PC-9 (cell line): ENCODE data around the gene CASP10. TPM values are rescaled to one million over a fixed set of nuclear protein-coding genes. Genes with fewer than 3 reads are reported as not detected.

Source experiments
- BruUV-seq: library from RNA; stranded (reverse); fragments of 400-500 nt; replicated peaks from 2 replicates; lab custom pipeline; 2021; lab: Mats Ljungman, UMichigan
- CTCF ChIA-PET: fragments of 300-600 bp; sonication (Branson Sonifier 250); formaldehyde crosslinking; loops from one replicate; lab custom pipeline; 2022; ENCODE audit warnings: antibody characterized with exemption; lab: Charles Lee
- POLR2A ChIA-PET: fragments of 300-600 bp; sonication (Branson Sonifier 250); formaldehyde crosslinking; loops from one replicate; lab custom pipeline; 2022; ENCODE audit warnings: antibody characterized with exemption; ENCODE audit not compliant: unreplicated experiment; lab: Charles Lee
- DNase-seq, 2 experiments: peaks; one replicate each; pipeline versions ENCODE4 v3.0.0 to v3.0.0-alpha.2; 2015 to 2022; ENCODE audit warnings: mixed read lengths in 1 of 2
- H2AFZ ChIP-seq: fragments of 200-600 bp; sonication (generic); 2 replicates; pipeline ENCODE4 v1.8.1; 2017; ENCODE audit warnings: antibody characterized with exemption
- H3F3A ChIP-seq: fragments of 200-600 bp; sonication (generic); 2 replicates; pipeline ENCODE4 v1.8.1; 2017; ENCODE audit warnings: antibody characterized with exemption, mild to moderate bottlenecking, low read depth; ENCODE audit not compliant: insufficient read depth
- H3K27ac ChIP-seq: fragments of 200-600 bp; sonication (generic); 2 replicates; pipeline ENCODE4 v1.6.1; 2016; ENCODE audit warnings: mixed run types
- H3K27me3 ChIP-seq: fragments of 200-600 bp; sonication (generic); 2 replicates; pipeline ENCODE4 v1.6.1; 2016; ENCODE audit warnings: low read depth, mixed run types; ENCODE audit not compliant: insufficient read depth
- H3K36me3 ChIP-seq: fragments of 200-600 bp; sonication (generic); 2 replicates; pipeline ENCODE4 v1.6.1; 2016; ENCODE audit warnings: low read depth, mixed run types
- H3K4me1 ChIP-seq: fragments of 200-600 bp; sonication (generic); replicated peaks from 2 replicates; pipeline ENCODE4 v1.6.1; 2016; ENCODE audit warnings: mixed run types; ENCODE audit not compliant: insufficient read depth
- H3K4me2 ChIP-seq: fragments of 200-600 bp; sonication (generic); 2 replicates; pipeline ENCODE4 v1.6.1; 2017; ENCODE audit warnings: mixed run types
- H3K4me3 ChIP-seq: fragments of 200-600 bp; sonication (generic); 2 replicates; pipeline ENCODE4 v1.6.1; 2016; ENCODE audit warnings: mixed run types
- H3K79me2 ChIP-seq: fragments of 200-600 bp; sonication (generic); 2 replicates; pipeline ENCODE4 v1.6.1; 2017; ENCODE audit warnings: low read depth, mixed run types
- H3K9me2 ChIP-seq: fragments of 200-600 bp; sonication (generic); 2 replicates; pipeline ENCODE4 v1.8.1; 2017; ENCODE audit warnings: mild to moderate bottlenecking; ENCODE audit not compliant: insufficient read depth
- H3K9me3 ChIP-seq: fragments of 200-600 bp; sonication (generic); 2 replicates; pipeline ENCODE4 v1.8.1; 2016; ENCODE audit warnings: low read depth; ENCODE audit not compliant: insufficient read depth
- H4K20me1 ChIP-seq: fragments of 200-600 bp; sonication (generic); 2 replicates; pipeline ENCODE4 v1.8.1; 2017; ENCODE audit not compliant: insufficient read depth
- CTCF ChIP-seq: fragments of 200-600 bp; sonication (generic); conservative IDR thresholded peaks from 2 replicates; pipeline ENCODE4 v1.6.1; 2017; ENCODE audit warnings: mixed run types, antibody characterized with exemption, mild to moderate bottlenecking, moderate library complexity
- EZH2 ChIP-seq: fragments of 200-600 bp; sonication (generic); IDR thresholded peaks from 2 replicates; pipeline ENCODE4 v1.8.0; 2017; ENCODE audit warnings: antibody characterized with exemption, low read depth
- intact Hi-C: fragments of 100-400 bp; cut with micrococcal nuclease; formaldehyde crosslinking; loops from one replicate; pipeline ENCODE4 v1.10.0; 2022; ENCODE audit not compliant: unreplicated experiment
- total RNA-seq: library from RNA; stranded (reverse); gene quantifications from 2 replicates; pipeline ENCODE4 v1.2.3, GENCODE V29; 2021

CASP10 gene
- total RNA-seq, 1 experiment from 2014 or later = 15.2 TPM

- Histone ChIP-seq H3K36me3 (no peaks in the 10 kb centered on the region), H3K79me2 (peaks cover 29% of the 10 kb centered on the region), H3K4me2 (peak overlapping the region; percentile 93), H3K4me3 (peak overlapping the region; percentile 23; the same call in 1 of the 2 replicates), H3K27ac (peak overlapping the region; percentile 38), H2AFZ (peak overlapping the region; percentile 74), H3F3A (peaks cover 5% of the 10 kb centered on the region), H3K4me1 (peaks cover 54% of the 10 kb centered on the region), H4K20me1 (no peaks in the 10 kb centered on the region), H3K27me3 (no peaks in the 10 kb centered on the region), H3K9me3 (no peaks in the 10 kb centered on the region; the same call in 1 of the 2 replicates), H3K9me2 (no peaks in the 10 kb centered on the region)
- BruUV-seq = no TSS peak
- ChIA-PET POLR2A (interaction anchor here (0.6 to 1.0 kb wide), 3 partner anchors 27 to 115 kb away, joined by 3 to 24 read pairs (median 4); partner anchors contain the start of gene CASP10), CTCF (interaction anchor here (0.7 to 2.9 kb wide), 14 partner anchors 11 to 419 kb away, joined by 3 to 59 read pairs (median 4); partner anchors contain the start of genes CASP10 and CFLAR)
- peak; percentile 92 for DNase-seq
- intact Hi-C loops = loop anchor here (1.0 to 10.0 kb wide), 10 partner anchors 12 to 623 kb away; partner anchors contain the start of genes ALS2, CASP10, HYCC2 and NDUFB3
- TF ChIP-seq EZH2 (no peak), CTCF (peak; percentile 93)
These were observed 49.0 kb downstream of the CASP10 start for GRCh38 chr2:201231781-201232466.

- POLR2A ChIA-PET = interaction anchor here (0.5 to 1.4 kb wide), 5 partner anchors 27 to 548 kb away, joined by 3 to 24 read pairs (median 4); partner anchors contain the start of genes ALS2 and CASP10
- TF ChIP-seq EZH2 (no peak), CTCF (no peak)
- Histone ChIP-seq H3K9me2 (no peaks in the 10 kb centered on the region), H4K20me1 (no peaks in the 10 kb centered on the region), H3K27ac (no peak overlapping the region), H3F3A (peaks cover under 1% of the 10 kb centered on the region), H3K9me3 (no peaks in the 10 kb centered on the region; the same call in 1 of the 2 replicates), H3K27me3 (no peaks in the 10 kb centered on the region), H3K4me2 (peak overlapping the region; percentile 93), H2AFZ (0 out of 2 replicates have a peak overlapping the region, but pooled peaks have one; percentile 74), H3K79me2 (peaks cover 29% of the 10 kb centered on the region), H3K4me1 (peaks cover 49% of the 10 kb centered on the region), H3K36me3 (0 out of 2 replicates have a peak, but pooled peaks cover under 1% of the 10 kb centered on the region), H3K4me3 (no peak overlapping the region; the same call in 1 of the 2 replicates)
- BruUV-seq = no TSS peak
- no peak for DNase-seq
- CTCF ChIA-PET = interaction anchor here (0.7 to 2.9 kb wide), 14 partner anchors 12 to 419 kb away, joined by 3 to 59 read pairs (median 4); partner anchors contain the start of genes CASP10, CFLAR, NIF3L1 and PPIL3
- intact Hi-C loops = loop anchor here (1.0 to 10.0 kb wide), 10 partner anchors 12 to 622 kb away; partner anchors contain the start of genes ALS2, CASP10, HYCC2 and NDUFB3
These were observed 49.5 kb downstream of the CASP10 start for GRCh38 chr2:201232467-201232815.

- ChIA-PET CTCF (interaction anchor here (1.0 to 2.9 kb wide), 2 partner anchors 51 to 344 kb away, joined by 3 to 59 read pairs; partner anchors contain the start of genes CASP10, NIF3L1 and PPIL3), POLR2A (interaction anchor here (0.5 to 1.4 kb wide), 8 partner anchors 14 to 777 kb away, joined by 3 to 12 read pairs (median 4); partner anchors contain the start of genes ALS2, CASP10 and NDUFB3)
- Histone ChIP-seq H3K9me2 (no peaks in the 10 kb centered on the region), H3K4me2 (peak overlapping the region; percentile 93), H4K20me1 (no peaks in the 10 kb centered on the region), H3K27ac (peak overlapping the region; percentile 62), H3K79me2 (peaks cover 29% of the 10 kb centered on the region), H2AFZ (peak overlapping the region; percentile 86), H3F3A (no peaks in the 10 kb centered on the region; the same call in none of the 2 replicates), H3K4me3 (peak overlapping the region; percentile 88), H3K36me3 (peaks cover 7% of the 10 kb centered on the region; the same call in 1 of the 2 replicates), H3K4me1 (peaks cover 41% of the 10 kb centered on the region), H3K27me3 (no peaks in the 10 kb centered on the region), H3K9me3 (no peaks in the 10 kb centered on the region; the same call in 1 of the 2 replicates)
- DNase-seq = peak; percentile 83 to 87
- intact Hi-C loops = loop anchor here (1.0 to 10.0 kb wide), 7 partner anchors 115 to 621 kb away; partner anchors contain the start of genes ALS2, HYCC2, NDUFB3 and TMEM237
- no peak for TF ChIP-seq CTCF
- TF ChIP-seq EZH2 = no peak
- BruUV-seq = no TSS peak
These were observed 50.4 kb downstream of the CASP10 start for GRCh38 chr2:201233192-201233811.
